GM19324 (cell line): ENCODE data around the gene PLGLB1.
"Not testable (repeated sequence)": the region's sequence is repeated elsewhere in the genome, so short reads cannot be mapped to it uniquely, and the experiment has no call there.

Source experiments
- ATAC-seq: cut with Tn5 transposase; IDR thresholded peaks from one replicate; pipeline ENCODE4 v1.9.1; 2021; ENCODE audit warnings: mild to moderate bottlenecking, moderate library complexity; ENCODE audit not compliant: unreplicated experiment, low FRiP score

PLGLB1 gene

DNA sequence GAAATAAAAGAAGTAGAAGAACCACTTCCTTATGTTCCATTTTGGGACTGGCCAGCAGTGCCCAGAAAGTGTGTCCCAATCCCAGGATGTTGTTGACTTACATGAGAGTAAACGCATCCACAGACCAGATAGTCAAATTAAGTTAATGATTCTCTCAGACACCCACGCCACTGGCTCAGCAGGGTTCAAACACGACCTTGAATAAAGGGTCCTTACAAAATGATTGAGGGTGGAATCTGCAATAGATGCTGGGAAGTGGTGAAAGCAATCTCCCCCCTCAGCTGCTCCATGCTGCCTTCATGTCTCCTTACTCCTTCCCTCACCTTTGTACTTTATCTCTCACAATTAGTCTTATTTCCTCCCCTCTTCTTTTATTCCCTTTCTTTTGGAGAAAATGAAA, at the start of gene PLGLB1:
Gene PLGLB1, minus strand, starts transcription at position 101 of the 400 bp plus-strand sequence. Its CDS starts 61 bp downstream, at position 40.
- ATAC-seq, result not testable (repeated sequence)

DNA sequence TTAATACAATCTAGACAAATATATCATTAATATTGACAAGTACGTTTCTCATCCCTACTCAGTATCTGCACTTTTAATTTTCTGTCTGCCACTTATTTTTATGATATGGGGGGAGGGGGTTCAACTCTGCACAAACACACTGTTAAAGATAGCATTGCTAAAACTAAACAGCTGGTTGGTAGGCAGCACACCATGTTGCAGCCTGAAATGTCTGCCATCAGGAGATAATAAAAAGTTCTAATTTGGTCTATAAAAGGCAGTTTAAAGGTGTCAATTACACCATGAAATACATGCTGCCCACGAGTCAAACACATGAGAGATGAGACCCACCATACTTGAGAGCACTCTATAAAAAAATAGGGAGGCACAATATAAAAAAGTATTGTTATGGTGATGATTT, 42.7 kb upstream of the PLGLB1 start:
- not testable (repeated sequence) for ATAC-seq

DNA sequence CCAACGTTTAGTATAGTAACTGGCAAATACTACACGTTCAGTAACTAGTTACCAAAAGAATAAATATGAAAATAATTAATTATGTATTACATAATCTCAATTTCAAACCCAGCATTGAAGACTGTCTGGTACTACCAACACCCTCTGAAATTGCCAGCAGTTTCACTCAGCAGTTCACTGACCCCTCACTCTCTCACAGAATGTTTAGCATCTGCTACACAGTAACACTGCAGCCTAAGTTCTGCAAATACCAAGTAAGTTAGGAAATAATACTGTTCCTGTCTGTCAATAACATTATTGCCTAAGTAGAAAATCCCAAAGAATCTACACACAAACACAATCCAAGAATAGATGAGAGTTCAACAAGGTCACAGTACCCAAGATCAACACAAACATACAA, 41.8 kb upstream of the PLGLB1 start:
- ATAC-seq, result not testable (repeated sequence)

DNA sequence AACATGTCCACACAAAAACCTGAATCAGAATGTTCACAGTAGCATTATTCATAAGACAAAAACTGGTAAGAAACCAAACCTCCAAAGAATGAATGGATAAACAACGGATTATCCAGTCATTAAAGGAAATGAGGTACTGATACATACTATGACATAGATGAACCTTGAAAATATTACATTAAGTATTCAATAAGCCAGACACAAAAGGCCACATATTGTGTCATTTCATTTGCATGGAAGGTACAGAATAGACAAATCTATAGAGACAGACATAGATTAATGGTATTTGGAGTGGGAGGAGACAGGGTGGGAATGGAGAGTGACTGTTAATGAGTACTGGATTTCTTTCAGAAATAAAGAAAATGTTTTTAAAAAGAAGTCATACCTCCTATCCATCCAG, 39.9 kb upstream of the PLGLB1 start:
- not testable (repeated sequence) for ATAC-seq

DNA sequence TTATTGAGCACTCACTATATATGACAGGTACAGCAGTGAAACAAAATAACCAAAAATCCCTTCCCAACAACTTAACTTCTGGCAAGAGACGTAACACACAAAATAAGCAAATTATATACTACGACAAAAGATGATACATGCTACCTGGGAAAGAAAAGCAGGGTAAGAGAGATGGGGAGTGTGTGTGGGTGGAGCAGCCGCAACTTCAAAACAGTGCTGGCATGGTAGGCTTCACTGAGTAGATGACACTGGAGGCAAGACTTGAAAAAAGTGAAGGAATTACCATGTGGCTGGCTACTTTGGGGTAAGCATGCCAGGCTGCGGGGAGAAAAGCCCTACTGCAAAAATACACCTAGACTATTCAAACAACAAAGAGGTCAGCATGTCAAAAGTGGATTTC, 36.0 kb upstream of the PLGLB1 start:
- ATAC-seq, result not testable (repeated sequence)

DNA sequence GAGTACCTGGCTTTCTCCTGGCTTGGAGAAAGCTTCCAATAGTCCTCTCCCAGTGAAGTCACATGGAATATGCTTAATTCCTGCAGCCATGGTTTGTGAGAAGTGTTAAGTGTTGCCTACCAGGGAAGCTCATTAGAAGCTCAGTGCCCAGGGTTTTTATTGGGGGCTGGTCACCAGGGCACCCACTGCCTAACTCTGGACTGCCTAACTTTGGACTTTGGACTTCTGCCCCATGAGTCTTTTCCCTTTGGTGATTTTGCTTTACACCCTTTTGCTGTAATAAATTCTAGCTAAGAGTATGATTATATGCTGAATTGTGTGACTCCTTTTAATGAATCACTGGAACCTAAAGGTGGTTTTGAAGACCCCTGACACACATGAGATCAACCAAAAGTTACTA, 35.2 kb upstream of the PLGLB1 start:
- ATAC-seq, result not testable (repeated sequence)

DNA sequence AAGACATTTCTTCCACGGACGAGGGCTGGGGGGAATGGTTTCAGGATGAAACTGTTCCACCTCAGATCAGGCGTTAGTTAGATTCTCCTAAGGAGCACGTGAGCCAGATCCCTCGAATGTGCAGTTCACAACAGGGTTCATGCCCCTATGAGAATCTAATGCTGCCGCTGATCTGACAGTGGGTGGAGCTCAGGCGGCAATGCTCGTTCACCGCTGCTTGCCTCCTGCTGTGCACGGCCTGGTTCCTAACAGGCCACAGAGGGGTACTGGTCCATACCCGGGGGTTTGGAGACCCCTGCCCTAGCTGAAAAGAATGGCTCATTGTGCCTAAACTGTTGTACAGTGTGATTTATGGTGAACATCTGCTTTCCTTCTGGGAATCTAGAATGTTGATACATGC, 34.8 kb upstream of the PLGLB1 start:
- not testable (repeated sequence) for ATAC-seq

DNA sequence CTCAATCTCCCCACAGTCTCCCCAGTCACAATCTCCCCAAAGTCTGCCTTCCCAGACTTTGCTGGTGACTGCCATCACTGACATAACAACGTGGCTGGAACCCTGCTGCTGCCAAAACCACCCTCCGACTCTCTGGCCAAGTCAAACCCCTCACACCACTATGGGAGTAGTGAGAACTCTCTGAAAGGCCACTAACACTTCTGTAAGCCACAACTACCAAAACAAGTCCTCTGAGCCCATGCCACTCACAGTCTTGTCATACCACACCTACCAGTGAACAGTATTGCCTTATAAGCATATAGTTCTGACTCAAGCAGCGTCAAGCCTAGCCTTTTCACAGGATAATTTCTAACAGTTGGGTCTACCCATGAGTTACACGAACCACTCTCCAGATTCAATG, 32.7 kb upstream of the PLGLB1 start:
- not testable (repeated sequence) for ATAC-seq

DNA sequence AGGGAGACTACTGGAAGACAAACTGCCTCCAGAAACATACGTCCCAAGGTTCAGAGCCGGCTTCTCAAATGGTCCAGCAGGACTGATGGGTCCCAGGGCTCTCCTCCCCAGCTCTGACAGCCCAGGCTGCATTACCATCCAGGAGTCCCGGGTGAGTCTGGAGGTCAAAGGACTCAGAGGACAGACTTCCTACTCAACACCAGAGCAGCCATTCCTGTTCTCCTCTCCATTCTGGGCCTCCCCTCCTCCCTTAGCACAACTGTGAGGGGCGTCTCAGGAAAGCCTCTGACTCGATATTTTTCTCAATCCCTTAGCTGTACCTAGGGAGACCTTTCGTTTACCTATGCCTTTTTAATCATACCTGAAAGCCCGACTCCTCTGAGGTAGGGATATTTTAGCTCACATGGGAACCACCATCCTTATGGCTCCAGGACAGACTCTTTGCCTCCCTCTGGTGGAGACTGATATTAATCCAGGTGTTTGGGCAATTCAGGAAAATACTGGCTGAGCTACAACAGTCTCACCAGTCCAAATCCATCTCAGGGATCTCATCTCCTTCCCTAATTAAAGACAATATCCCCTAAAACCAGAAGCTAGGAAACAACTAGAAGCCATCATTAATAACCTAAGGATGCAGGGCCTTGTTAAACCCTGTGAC, 19.8 kb upstream of the PLGLB1 start:
- ATAC-seq, result not testable (repeated sequence)

DNA sequence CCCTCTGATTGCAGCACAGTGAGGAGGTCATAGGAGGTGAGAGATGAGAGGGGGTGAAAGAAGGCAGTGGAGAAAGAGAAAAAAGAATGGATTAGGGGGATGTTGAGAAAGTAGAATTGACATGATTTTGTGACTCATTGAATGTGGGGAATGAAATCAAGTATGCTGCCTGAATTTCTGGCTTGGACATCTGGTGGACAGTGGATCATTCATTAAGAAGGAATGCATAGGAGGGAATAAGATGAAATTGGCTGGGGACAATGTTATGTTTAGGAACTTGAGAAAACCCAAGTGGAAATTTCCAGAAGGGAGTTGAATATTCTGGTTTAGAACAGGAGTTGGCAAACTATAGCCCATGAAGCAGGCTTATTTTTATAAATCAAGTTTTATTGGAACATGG, 7.0 kb upstream of the PLGLB1 start:
- not testable (repeated sequence) for ATAC-seq

DNA sequence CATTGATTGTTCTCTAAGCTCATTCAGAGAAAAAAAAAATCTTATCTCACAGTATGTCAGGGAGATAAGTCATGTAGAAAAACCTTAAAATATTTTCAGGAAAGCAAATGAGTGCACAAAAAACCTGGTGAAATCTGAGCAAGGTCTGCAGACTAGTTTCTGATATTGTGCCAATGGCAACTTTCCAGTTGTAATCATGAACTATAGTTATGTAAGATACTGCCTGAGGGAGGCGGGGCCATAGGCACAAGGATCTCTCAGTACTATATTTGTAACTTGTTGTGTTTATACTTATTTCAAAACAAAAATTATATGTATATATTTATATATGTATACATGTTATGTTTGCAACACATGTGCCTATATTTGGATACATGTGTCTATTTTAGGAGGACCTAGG, 5.2 kb upstream of the PLGLB1 start:
- ATAC-seq, result not testable (repeated sequence)

DNA sequence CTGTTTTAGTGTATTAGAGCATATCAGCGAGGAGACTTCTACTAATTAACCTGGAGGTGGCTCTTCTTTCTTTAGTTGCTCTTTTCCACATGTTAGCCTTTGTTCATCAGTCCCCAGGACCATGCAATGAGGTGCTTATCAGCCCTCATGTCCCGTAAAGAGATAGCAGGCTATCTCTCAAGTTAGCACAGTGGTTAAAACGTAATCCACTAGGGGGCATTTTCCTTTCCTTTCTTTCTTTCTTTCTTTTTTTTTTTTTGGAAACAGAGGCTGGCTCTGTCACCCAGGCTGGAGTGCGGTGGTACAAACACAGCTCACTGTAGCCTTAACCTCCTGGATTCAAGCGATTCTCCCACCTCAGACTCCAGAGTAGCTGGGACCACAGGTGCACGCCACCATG, 4.3 kb upstream of the PLGLB1 start:
- ATAC-seq, result not testable (repeated sequence)

DNA sequence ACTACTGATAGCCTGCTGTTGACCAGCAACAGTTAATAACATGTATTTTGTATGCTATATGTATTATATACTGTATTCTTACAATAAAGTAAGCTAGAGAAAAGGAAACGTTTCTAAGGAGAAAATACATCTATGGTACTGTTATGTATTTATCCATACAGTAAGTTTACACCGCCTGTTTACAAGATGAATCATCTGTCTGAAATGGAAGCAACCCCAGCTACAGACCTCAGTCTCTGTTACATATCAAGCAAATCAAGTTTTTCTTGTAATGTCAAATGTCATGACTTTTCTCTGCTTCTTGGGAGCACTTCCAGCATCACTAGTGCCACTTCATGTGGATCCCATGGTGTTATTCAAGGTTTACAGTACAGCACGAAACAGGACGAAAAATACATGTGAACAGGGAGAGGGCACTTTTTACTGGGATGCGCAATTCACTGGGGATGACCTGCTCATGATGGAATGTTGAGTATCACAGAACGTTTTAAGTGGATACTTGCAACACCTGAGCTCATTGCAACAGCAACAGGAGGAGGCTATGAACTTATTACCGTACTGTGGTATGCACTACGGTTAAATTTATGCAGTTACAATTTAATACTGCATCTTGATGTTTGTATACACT, 2.5 kb upstream of the PLGLB1 start:
- ATAC-seq, result not testable (repeated sequence)

DNA sequence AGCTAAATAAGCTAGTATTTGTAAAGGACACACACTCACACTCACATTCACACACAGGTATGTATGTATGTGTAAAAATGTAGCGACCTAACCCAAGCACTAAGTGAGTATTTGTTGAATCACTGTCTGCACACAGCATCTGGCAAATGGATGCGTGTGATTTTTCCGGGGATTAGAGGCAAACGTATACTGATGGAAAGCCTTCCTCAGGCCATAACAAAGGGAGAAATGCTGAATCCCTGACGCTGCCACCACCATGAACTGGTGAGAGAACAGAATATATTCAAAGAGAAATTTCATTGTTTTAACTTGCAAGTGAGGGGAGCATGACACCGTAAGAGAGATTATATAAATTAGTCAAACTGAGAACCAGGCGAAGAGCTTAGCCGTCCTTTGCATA, 601 bp downstream of the PLGLB1 start:
- ATAC-seq, result not testable (repeated sequence)

DNA sequence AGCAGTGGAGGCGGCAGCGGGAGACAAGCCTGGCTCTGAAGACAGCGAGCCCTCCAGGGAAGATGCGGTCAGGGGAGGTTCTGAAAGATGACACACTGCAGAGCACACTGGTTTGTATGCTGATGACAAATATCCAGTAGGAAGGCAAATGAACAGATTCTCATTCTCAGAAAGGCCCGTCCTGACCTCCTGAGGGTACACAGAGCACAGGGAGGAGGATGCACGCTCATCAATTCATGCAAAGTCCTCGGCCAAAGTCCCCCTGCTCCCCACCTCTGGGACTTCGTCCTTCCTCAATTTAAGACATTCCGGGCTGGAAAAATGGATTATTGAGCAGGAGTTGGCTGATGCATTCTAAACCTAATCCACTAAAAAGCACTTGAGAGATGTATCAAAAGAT, 2.6 kb downstream of the PLGLB1 start:
- ATAC-seq, result not testable (repeated sequence)

DNA sequence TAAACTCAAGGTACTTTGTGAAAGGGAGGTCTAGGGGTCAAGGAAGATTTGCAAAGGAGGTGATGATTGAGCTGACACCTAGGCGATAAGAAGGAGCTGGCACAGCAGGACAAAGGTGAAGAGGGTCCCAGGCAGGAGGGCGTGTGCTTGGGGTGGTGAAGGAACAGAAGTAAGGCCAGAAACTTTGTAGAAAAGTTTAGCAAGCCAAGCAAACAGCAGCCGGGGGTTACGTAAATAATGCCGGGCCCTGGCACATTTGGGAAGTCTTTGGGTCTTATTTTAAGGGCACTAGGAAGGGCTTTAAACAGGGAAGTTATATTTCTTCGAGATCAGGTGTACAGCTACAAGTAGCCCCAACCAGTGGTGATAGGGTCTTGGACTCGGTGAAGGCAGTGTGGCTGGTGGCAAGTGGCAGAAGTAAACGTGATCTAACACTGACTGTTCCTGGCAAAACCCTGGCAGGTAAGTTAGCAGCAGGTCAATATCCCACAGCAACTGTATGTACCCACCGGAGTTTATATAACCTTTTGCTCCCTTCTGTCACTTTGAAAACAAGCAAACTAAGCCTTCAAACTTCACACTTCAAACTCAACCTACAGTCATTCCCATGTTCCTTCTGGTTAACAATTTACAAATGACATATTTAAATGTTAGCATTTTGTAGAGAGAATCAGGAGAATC, 7.0 kb downstream of the PLGLB1 start:
- not testable (repeated sequence) for ATAC-seq

DNA sequence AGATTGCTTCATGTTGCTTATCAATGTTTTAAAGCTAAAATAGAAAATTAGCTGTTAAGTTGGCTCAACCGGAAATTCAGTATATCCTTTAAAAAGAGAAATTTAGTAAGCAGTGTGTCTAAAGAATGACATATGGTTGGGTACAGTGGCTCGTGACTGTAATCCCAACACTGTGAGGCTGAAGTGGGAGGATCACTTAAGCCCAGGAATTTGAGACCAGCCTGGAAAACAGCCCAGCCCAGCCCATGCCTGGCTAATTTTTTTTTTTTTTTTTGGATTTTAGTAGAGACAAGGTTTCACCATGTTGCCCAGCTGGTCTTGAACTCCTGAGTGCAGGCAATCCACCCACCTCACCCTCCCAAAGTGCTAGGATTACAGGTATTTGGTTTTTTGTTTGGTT, 17.2 kb downstream of the PLGLB1 start:
- not testable (repeated sequence) for ATAC-seq
